AG20443 (cell line): ENCODE results near the gene TRAF4.
"Not testable (repeated sequence)": the region's sequence is repeated elsewhere in the genome, so short reads cannot be mapped to it uniquely, and the experiment has no call there.

ENCODE experiments used
- DNase-seq: peaks from one replicate; pipeline ENCODE4 v3.0.0; 2012; ENCODE audit warnings: low spot score, mixed read lengths

Gene TRAF4

DNA sequence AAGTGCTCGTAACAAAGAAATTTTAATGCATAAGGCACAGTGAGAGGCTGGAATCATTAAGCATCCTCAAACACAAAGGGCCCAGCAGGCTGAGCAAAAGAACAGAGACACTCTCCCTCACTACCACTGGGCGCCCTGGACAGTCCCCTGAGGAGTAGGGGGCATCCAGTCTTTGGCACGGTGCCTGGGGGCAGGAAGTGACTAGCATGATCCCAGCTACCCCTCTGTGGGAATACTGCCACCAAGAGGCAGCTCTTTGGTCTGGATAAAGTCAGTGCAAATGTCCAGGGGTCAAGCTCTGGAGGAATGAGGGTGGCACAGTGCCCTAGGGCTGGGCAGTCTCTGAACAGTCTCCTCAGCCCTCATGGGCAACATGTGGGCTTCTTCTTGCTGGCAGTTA is 29.5 kb upstream of the TRAF4 start:
- DNase-seq, result no peak

DNA sequence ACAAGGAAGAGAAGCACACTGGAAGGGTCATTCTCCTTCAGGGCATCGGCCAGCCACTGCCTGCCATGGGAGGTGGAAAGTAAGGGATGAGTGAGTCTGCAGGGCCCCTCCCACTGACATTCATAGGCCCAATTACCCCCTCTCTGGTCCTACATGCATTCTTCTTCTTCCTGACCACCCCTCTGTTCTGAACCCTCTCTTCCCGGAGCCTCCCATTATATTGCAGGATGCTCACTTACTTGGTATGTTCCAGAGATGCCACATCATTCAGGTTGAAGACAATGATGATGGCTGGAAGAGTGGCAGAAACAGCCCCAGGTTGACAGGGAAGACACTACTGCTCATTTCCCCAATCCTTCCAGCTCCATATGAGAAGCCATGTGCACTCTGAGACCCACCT is 28.6 kb upstream of the TRAF4 start:
- DNase-seq, result no peak

- DNase-seq, result peak; percentile 49
Observed at GRCh38 chr17:28716740-28717577, 26.9 kb upstream of the TRAF4 start.

DNA sequence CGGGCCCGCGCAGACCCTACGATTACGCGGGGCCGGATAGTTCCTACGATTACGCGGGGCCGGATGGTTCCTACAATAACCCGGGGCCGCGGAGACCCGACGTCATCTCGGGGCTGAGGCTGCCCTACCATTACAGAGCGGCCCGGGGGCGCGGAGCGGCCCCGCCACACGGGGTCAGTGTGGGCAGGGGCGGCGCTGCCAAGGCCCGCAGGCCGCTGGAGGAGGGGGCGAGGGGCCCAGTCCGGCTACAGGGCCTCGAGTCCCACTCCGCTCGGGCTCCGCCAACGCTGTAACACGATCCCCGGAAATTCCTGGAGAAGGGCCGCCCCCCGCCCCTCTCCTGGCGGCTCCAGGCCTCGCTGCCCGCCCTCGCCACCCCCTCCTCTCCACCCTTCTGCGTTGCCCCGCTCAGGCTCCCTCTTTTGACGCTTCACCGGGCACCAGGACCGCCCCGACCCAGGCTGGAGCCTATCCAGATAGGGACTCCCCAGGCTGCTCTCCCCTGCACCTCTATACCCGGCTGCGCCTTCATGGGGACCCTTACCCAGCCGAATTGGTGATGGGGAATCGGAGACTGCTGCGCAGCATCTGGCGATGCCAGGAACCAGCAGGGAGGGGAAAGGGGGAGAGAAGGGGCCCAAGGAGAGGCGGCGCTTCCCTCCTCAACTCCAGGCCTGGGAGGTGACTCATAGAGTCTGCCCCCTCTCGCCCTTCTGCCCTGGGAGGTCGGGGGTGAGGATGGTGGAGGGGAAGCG is 26.1 kb upstream of the TRAF4 start, which contains the start of gene RAB34:
RAB34 (minus strand) TSS at position 291 of the 755 bp plus-strand sequence. CDS start 602 bp downstream, outside the sequence.
- peak; percentile 76 for DNase-seq

GRCh38 chr17:28718333-28719020 is 25.3 kb upstream of the TRAF4 start:
- DNase-seq, result no peak

GRCh38 chr17:28719021-28719433 is 24.8 kb upstream of the TRAF4 start:
- DNase-seq, result no peak

DNA sequence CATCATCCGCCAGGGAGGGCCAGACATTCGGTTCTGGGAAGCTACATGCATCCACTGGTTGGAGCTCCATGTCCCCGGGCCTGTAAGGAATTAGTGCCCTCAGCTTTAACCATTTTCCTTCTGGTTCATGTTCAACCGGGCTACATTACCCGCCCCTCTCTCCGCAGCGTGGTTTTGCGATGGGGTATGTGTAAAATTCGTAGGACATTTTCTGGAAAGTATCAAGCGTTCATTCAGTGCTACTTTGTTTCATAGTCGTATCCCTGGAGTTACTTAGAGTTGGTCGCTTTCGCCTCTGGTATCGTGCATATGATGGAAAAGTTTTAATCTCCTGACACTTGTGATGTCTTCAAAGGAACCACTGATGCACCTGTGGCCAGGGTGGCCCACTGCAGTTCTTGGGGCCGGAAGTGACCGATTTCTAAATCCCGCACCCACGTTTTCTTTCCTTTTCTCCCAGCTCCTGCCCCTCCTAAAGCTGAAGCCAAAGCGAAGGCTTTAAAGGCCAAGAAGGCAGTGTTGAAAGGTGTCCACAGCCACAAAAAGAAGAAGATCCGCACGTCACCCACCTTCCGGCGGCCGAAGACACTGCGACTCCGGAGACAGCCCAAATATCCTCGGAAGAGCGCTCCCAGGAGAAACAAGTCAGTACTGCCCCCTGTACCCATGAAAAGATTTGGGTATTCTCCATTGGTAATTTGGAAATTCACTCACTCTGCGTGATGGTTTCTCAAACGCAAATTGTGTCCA is 23.4 kb upstream of the TRAF4 start:
- DNase-seq, result peak; percentile 3

DNA sequence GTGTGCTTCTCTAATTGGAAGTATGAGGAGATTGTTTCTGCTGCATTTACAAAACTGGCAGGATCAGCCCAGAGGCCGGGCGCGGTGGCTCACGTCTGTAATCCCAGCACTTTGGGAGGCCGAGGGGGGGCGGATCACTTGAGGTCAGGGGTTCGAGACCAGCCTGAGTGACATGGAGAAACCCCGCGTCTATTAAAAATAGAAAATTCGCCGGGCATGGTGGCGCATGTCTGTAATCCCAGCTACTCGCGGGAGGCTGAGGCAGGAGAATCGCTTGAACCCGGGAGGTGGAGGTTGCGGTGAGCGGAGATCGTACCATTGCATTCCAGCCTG is 22.8 kb upstream of the TRAF4 start:
- DNase-seq, result not testable (repeated sequence)

DNA sequence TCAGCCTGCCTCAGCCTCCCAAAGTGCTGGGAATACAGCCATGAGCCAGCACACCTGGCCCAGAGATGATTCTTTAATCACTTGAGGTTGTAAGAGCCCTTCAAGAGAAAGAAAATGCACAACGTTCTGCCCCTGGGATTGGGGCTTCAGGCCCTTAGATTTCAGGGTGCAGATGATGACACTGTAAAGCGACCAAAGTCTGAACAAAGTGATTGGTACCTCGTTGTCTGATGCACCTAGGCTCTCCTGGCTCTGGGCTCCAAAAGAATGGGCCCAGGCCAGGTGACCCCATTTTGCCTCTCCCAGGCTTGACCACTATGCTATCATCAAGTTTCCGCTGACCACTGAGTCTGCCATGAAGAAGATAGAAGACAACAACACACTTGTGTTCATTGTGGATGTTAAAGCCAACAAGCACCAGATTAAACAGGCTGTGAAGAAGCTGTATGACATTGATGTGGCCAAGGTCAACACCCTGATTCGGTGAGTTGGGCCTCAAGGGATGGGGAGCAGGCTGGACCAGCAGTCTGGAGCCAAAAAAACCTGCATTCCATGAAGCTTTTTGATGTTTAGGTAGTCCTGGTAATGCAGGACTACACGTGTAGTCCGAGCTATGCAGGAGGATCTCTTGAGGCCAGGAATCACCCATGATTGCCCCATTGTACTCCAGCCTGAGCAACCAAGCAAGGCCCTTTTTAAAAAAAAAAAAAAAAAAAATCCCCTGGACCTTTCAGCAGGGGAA is 21.2 kb upstream of the TRAF4 start:
- no peak for DNase-seq

DNA sequence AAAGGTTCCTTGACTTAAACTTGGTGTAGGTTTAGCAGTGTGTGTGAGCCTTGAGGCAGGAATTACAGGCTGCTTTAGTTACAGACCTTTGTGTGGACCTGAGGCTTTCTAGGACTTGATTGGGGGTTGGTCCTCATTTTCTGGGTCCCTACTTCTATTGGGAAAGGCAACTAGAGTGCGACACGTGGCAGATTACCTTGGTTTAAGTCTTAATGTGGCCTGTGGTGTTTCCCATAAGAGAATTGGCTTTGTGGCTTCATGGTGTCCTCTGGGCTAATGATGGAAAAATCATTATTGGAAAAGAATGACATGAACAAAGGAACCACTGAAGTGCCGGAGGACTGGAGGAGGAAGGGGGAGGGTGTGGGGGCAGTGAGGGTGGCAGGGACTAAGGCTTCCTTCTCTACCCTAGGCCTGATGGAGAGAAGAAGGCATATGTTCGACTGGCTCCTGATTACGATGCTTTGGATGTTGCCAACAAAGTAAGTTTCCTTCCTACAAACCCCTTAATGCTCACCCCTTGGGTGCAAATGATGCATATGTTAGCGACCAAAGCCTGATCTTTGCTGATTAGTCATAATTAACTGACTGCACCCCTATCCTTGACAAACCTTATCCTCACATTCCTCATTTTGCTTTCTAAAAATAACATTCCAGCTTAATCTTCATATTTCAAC is 20.5 kb upstream of the TRAF4 start:
- DNase-seq, result no peak

GRCh38 chr17:28723836-28724499 is 19.8 kb upstream of the TRAF4 start:
- DNase-seq, result not testable (repeated sequence)

DNA sequence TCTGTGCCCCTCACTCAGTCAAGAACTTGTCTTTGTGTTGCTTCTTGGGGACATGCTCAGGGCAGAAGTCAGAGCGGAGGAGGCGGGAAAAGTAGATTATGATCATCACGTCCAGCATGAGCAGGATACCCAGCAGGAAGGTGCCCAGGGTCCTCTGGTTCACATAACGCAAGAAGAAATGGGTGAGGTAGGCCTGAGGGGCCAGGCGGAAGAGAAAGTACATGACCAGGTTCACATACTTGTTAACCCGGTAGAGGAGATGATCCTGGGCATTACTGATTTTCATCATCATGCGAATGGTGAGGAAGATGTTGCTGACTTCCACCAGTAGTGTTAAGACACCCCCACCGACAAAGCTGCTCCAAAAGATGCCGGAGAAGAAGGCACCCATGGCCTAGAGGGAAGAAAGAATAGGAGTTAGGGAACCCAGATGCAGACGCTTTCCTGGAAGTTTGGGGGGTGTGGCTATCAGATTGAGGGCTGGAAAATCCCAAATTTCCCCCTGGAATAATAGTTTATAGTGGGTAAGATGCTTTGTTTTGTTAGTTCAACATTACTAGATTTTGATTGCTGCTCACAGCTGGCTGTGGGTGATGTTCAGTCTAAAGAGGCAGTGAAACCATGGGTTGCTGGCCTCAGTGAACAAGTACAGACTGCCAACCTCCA is 19.2 kb upstream of the TRAF4 start:
- no peak for DNase-seq

GRCh38 chr17:28725166-28725659 is 18.6 kb upstream of the TRAF4 start:
- DNase-seq, result no peak

DNA sequence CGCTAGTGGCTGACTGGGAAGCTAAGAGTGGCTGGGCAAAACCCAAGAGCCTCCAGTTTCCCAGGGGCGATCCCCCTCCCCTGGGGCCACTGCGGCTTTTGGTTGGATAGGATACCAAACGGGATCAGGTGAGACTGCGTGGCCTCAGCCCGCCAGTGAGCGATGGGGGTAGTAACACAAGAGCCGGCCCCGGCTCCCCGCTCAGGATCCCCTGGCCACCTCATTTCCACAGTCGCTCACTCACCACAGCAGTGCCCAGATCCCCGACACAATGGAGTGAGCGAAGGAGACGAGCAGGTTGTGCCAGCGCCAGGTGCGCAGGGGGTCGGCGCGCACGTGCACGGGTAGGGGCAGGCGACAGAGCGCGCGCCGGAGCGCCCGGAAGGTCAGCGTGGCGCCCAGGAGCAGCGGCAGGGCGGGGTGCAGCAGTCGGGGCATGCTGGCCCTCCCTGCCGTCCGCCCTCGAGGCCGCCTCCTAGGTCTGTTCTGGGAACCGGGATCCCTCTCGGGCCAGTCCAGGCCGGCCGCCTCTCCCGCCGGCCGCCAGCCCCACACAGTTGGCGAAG is 18.1 kb upstream of the TRAF4 start:
- DNase-seq, result peak; percentile 86

- DNase-seq, result no peak
Observed at GRCh38 chr17:28726226-28726626, 17.6 kb upstream of the TRAF4 start, which contains the start of gene TLCD1. Gene TLCD1 (minus strand): TSS chr17:28726233. CDS start chr17:28726097, 136 bp downstream.

DNA sequence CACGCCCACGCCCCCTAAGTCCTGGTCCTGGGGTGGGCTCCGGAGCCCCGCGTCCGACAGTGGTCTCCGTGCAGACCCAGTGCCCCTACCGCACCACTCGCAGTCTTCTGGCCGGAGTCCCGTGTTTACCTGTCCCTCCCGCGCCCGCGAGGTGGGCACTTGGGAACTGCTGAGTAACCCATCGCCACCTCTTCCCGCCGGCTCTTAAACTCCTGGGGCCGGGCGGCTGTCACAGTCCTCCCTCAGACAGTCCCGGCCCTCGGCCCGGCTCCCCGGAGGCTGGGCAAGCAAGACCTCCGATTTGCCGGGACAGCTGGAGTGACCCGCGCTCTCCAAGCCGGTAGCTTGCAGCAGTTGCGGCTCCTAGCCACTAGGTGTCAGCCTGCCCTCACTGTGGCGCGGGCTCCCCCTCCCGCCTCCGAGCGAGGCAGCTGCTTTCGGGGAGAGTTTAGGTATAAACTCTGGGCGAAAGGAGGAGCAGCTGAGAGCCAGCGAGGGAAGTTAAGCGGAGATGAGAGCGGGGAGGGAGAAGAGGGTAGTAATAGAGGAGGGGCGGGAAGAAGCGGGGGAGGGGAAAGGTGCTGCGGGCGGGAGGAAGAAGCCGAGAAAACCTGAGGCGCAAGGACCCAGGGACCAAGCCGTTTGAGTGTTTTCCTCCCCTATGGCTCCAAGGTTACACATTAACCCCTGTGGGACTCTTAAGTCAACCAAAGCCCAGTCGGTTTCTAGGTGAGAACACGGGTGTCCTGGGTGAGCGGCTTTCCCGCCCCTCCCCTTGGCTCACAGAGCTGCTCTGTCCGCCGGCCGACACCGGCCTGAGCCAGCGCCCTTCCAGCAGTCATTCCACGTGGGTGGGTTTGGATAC is 17.0 kb upstream of the TRAF4 start:
- peak; percentile 88 for DNase-seq

DNA sequence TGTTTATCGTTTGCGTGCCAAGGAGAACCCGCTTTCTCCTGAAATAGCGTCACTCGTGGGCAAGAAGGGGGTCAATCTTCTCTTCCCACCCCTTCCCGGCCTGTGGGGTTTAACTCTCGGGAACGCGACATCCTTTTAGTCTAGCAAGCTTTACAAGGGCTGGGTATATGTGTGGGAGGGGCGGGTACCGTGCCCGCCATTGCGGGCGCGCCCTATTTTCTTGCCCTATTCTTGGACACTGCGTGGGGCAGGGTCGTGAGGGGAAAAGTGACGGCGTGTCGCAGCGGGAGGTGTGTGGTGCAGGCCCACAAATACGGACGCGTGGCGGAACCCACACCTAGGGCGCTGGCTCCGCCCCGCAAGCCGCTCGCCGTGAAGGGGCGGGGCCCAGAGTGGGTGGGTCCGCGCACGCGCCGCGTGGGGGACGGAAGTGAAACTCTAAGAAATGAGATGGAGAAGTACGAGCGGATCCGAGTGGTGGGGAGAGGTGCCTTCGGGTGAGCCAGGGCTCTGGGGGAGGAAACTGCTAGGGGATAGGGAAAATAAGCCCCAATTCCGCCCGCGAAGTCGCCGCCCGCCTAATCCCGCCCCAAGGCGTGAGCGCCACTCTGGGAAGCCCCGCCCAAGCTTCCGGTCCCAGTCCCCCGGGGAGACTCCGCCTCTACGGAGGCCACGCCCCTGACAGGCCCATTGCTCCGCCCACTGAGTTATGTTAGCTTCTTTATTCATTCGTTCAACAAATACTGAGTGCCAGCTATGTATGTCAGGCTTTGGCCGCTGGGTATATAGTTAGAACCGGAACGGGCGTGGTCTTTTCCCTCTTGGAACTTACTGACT is 15.2 kb upstream of the TRAF4 start, which contains the start of gene NEK8:
NEK8 (plus strand) TSS at position 425 of the 837 bp plus-strand sequence; CDS start at position 451, 26 bp downstream.
- peak; percentile 96 for DNase-seq
